Neural cell (in vitro differentiated cells): Measurements from ENCODE around the gene ARRB1. TPM values are rescaled to one million over a fixed set of nuclear protein-coding genes. Genes with fewer than 3 reads are reported as not detected.

Source experiments
- H2AFZ ChIP-seq: fragments of 200-600, 300-800 bp; sonication (generic), shearing (Covaris generic); 2 replicates; pipeline ENCODE4 v1.6.0; 2014; ENCODE audit warnings: low read depth, mild to moderate bottlenecking, antibody characterized with exemption, low read length, moderate library complexity
- H3F3A ChIP-seq: fragments of 200-600 bp; shearing (Covaris generic); 2 replicates; pipeline ENCODE4 v1.6.1; 2016; ENCODE audit warnings: mild to moderate bottlenecking, moderate library complexity, mixed read lengths, antibody characterized with exemption, low read length; ENCODE audit not compliant: insufficient read depth, poor library complexity, severe bottlenecking
- H3K27ac ChIP-seq: fragments of 200-600, 300-800 bp; sonication (generic), shearing (Covaris generic); 2 replicates; pipeline ENCODE4 v1.5.1; 2014; ENCODE audit warnings: mild to moderate bottlenecking, low read length, moderate library complexity
- H3K27me3 ChIP-seq: fragments of 300-800, 200-600 bp; sonication (generic), shearing (Covaris generic); 2 replicates; pipeline ENCODE4 v1.6.0; 2014; ENCODE audit warnings: mild to moderate bottlenecking, low read depth, low read length, moderate library complexity; ENCODE audit not compliant: insufficient read depth
- H3K36me3 ChIP-seq: fragments of 300-800, 200-600 bp; sonication (generic), shearing (Covaris generic); 2 replicates; pipeline ENCODE4 v1.5.1; 2014; ENCODE audit warnings: mild to moderate bottlenecking, antibody characterized with exemption, low read length, moderate library complexity; ENCODE audit not compliant: insufficient read depth
- H3K4me2 ChIP-seq: fragments of 300-800, 200-600 bp; sonication (generic), shearing (Covaris generic); 2 replicates; pipeline ENCODE4 v1.6.0; 2014; ENCODE audit warnings: mild to moderate bottlenecking, low read length
- H3K4me3 ChIP-seq: fragments of 300-800, 200-600 bp; sonication (generic), shearing (Covaris generic); 2 replicates; pipeline ENCODE4 v1.5.1; 2014; ENCODE audit warnings: mild to moderate bottlenecking, low read length, moderate library complexity
- H3K79me2 ChIP-seq: fragments of 200-600 bp; shearing (Covaris generic); replicated peaks from 2 replicates; pipeline ENCODE4 v1.6.0; 2014; ENCODE audit warnings: mild to moderate bottlenecking, low read length, moderate library complexity; ENCODE audit not compliant: insufficient read depth
- H3K9ac ChIP-seq: fragments of 300-800, 200-600 bp; sonication (generic), shearing (Covaris generic); 2 replicates; pipeline ENCODE4 v1.6.1; 2016; ENCODE audit warnings: mild to moderate bottlenecking, low read length, mixed read lengths
- H3K9me2 ChIP-seq: fragments of 200-600 bp; shearing (Covaris generic); 2 replicates; pipeline ENCODE4 v1.6.1; 2016; ENCODE audit warnings: mild to moderate bottlenecking, low read length, mixed read lengths; ENCODE audit not compliant: insufficient read depth
- H3K9me3 ChIP-seq: fragments of 200-600, 300-800 bp; sonication (generic), shearing (Covaris generic); 2 replicates; pipeline ENCODE4 v1.6.1; 2016; ENCODE audit warnings: mild to moderate bottlenecking, mixed run types, low read length, moderate library complexity, mixed read lengths
- H4K20me1 ChIP-seq: fragments of 200-600 bp; shearing (Covaris generic); 2 replicates; pipeline ENCODE4 v1.6.1; 2016; ENCODE audit warnings: mild to moderate bottlenecking, mixed run types; ENCODE audit not compliant: insufficient read depth
- EP300 ChIP-seq: fragments of 450-650 bp; conservative IDR thresholded peaks from 2 replicates; pipeline ENCODE4 v1.6.1; 2014; ENCODE audit warnings: antibody characterized with exemption, mild to moderate bottlenecking, moderate library complexity; ENCODE audit not compliant: poor library complexity, severe bottlenecking
- EZH2 ChIP-seq: fragments of 200-600, 300-800 bp; shearing (Covaris generic), sonication (generic); IDR thresholded peaks from 2 replicates; pipeline ENCODE4 v1.6.1; 2014; ENCODE audit warnings: antibody characterized with exemption, low read length, borderline replicate concordance, mild to moderate bottlenecking; ENCODE audit not compliant: insufficient read depth, poor library complexity, severe bottlenecking
- MXI1 ChIP-seq: fragments of 450-650 bp; conservative IDR thresholded peaks from 2 replicates; pipeline ENCODE4 v1.6.1; 2014; ENCODE audit warnings: antibody characterized with exemption, mild to moderate bottlenecking; ENCODE audit not compliant: poor library complexity, severe bottlenecking
- POLR2AphosphoS5 ChIP-seq: IDR thresholded peaks from 2 replicates; pipeline ENCODE4 v1.6.1; 2012
- RAD21 ChIP-seq: fragments of 450-650 bp; conservative IDR thresholded peaks from 2 replicates; pipeline ENCODE4 v1.6.1; 2014; ENCODE audit warnings: antibody characterized with exemption, mild to moderate bottlenecking, moderate library complexity
- SMC3 ChIP-seq: fragments of 450-650 bp; conservative IDR thresholded peaks from 2 replicates; pipeline ENCODE4 v1.6.1; 2014; ENCODE audit warnings: antibody characterized with exemption, mild to moderate bottlenecking, moderate library complexity; ENCODE audit not compliant: poor library complexity
- TAF1 ChIP-seq: IDR thresholded peaks from 2 replicates; pipeline ENCODE4 v1.6.1; 2012; ENCODE audit warnings: low read depth
- polyA plus RNA-seq: library from polyadenylated mRNA; depleted of rRNA; stranded (reverse); fragments of >200 nt; gene quantifications from 2 replicates; pipeline ENCODE4 v1.2.3, GENCODE V29; 2014
- TF ChIP-seq, protein P1 (sequence below): IDR thresholded peaks from 2 replicates; pipeline ENCODE4 v1.6.1; 2012; ENCODE audit warnings: borderline replicate concordance
- TF ChIP-seq, protein P2 (sequence below): fragments of 450-650 bp; IDR thresholded peaks from 2 replicates; pipeline ENCODE4 v1.5.1; 2014; ENCODE audit warnings: antibody characterized with exemption, mild to moderate bottlenecking, moderate library complexity; ENCODE audit not compliant: poor library complexity, severe bottlenecking

The ARRB1 gene
- polyA plus RNA-seq, 1 donor from 2014 or later: 5.7 TPM

DNA sequence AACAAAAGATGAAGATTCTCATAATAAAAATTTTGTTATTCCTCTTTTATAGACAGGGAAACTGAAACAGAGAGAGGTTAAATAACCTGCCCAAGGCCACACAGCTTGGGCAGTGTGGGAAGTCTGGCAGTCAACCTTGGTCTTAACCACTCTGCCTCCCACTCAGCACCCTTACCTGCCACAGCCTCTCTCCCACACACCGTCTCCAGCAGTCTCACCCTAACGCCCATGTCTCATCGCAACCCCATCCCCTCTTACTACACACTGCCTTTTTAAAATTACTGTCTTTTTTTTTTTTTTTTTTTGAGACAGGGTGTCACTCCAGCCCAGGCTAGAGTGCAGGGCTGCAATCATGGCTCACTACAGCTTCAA is 25.0 kb downstream of the ARRB1 start:
- Histone ChIP-seq H3K4me3 (no peak overlapping the region), H3K9me3 (no peaks in the 10 kb centered on the region), H3K9ac (no peak overlapping the region), H3K4me2 (no peak overlapping the region), H3K79me2 (no peaks in the 10 kb centered on the region), H3F3A (no peaks in the 10 kb centered on the region), H3K27me3 (no peaks in the 10 kb centered on the region), H4K20me1 (no peaks in the 10 kb centered on the region), H3K9me2 (no peaks in the 10 kb centered on the region), H3K27ac (no peak overlapping the region), H2AFZ (no peak overlapping the region), H3K36me3 (no peaks in the 10 kb centered on the region)
- TF ChIP-seq EP300 (no peak), SMC3 (no peak), TAF1 (no peak), MXI1 (no peak), RAD21 (no peak), POLR2AphosphoS5 (no peak)
- TF ChIP-seq, protein P1, sequence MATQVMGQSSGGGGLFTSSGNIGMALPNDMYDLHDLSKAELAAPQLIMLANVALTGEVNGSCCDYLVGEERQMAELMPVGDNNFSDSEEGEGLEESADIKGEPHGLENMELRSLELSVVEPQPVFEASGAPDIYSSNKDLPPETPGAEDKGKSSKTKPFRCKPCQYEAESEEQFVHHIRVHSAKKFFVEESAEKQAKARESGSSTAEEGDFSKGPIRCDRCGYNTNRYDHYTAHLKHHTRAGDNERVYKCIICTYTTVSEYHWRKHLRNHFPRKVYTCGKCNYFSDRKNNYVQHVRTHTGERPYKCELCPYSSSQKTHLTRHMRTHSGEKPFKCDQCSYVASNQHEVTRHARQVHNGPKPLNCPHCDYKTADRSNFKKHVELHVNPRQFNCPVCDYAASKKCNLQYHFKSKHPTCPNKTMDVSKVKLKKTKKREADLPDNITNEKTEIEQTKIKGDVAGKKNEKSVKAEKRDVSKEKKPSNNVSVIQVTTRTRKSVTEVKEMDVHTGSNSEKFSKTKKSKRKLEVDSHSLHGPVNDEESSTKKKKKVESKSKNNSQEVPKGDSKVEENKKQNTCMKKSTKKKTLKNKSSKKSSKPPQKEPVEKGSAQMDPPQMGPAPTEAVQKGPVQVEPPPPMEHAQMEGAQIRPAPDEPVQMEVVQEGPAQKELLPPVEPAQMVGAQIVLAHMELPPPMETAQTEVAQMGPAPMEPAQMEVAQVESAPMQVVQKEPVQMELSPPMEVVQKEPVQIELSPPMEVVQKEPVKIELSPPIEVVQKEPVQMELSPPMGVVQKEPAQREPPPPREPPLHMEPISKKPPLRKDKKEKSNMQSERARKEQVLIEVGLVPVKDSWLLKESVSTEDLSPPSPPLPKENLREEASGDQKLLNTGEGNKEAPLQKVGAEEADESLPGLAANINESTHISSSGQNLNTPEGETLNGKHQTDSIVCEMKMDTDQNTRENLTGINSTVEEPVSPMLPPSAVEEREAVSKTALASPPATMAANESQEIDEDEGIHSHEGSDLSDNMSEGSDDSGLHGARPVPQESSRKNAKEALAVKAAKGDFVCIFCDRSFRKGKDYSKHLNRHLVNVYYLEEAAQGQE: no peak
- TF ChIP-seq, protein P2, sequence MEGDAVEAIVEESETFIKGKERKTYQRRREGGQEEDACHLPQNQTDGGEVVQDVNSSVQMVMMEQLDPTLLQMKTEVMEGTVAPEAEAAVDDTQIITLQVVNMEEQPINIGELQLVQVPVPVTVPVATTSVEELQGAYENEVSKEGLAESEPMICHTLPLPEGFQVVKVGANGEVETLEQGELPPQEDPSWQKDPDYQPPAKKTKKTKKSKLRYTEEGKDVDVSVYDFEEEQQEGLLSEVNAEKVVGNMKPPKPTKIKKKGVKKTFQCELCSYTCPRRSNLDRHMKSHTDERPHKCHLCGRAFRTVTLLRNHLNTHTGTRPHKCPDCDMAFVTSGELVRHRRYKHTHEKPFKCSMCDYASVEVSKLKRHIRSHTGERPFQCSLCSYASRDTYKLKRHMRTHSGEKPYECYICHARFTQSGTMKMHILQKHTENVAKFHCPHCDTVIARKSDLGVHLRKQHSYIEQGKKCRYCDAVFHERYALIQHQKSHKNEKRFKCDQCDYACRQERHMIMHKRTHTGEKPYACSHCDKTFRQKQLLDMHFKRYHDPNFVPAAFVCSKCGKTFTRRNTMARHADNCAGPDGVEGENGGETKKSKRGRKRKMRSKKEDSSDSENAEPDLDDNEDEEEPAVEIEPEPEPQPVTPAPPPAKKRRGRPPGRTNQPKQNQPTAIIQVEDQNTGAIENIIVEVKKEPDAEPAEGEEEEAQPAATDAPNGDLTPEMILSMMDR: no peak

DNA sequence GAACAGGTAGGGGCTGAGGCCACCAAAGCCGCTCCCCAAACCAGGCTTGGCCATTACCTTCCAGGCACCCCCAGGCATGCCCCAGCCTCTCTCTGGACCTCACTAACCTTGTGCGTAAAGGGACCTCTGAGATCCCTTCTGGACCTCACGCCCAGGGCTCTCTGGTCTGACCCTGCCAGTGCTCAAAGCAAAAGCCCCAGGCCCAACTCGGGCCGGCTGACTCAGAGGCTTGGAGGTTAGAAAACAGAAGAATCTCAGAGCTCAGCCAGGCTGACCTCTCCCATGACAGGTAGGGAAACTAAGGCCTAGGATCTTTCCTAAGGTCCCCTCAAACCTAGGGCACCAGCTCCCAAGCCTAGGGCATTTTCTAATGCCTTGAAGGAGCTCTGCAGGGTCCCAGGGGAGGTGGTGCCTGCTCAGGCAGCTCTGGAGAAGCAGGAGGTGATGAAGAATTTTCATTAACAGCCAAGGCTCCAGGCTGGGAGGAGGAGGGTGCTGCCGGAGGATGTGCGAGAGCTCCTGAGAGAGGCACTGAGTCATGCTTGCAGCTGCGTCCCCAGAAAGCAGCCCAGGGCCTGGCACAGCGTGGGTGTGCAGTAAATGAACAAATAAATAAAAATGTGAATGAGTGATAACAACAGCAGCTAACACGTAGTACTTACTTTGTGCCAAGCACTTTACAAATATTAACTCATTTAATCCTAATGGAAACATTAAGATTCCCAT is 25.6 kb downstream of the ARRB1 start:
- Histone ChIP-seq H3K4me3 (no peak overlapping the region), H3K9ac (no peak overlapping the region), H3K27me3 (no peaks in the 10 kb centered on the region), H3K79me2 (no peaks in the 10 kb centered on the region), H3K9me3 (no peaks in the 10 kb centered on the region), H2AFZ (no peak overlapping the region), H4K20me1 (no peaks in the 10 kb centered on the region), H3K9me2 (no peaks in the 10 kb centered on the region), H3K4me2 (no peak overlapping the region), H3F3A (no peaks in the 10 kb centered on the region), H3K36me3 (no peaks in the 10 kb centered on the region), H3K27ac (no peak overlapping the region)
- TF ChIP-seq RAD21: no peak
- no peak for TF ChIP-seq TAF1
- TF ChIP-seq POLR2AphosphoS5: no peak
- no peak for TF ChIP-seq SMC3
- no peak for TF ChIP-seq EZH2
- no peak for TF ChIP-seq MXI1
- no peak for TF ChIP-seq EP300
- TF ChIP-seq, protein P1: no peak
- TF ChIP-seq, protein P2: no peak
